Colon (tissue), 2 donors: ENCODE measurements around the gene SUPT16H.
"Not testable (repeated sequence)": the region's sequence is repeated elsewhere in the genome, so short reads cannot be mapped to it uniquely, and the experiment has no call there.

Experiments
- FAIRE-seq: peaks from 2 replicates; lab custom pipeline; 2012; peaks lifted over from hg19 to GRCh38; lab: Jason Lieb, UNC
- donor health status: control.
- donor health status: control.

Gene SUPT16H

DNA sequence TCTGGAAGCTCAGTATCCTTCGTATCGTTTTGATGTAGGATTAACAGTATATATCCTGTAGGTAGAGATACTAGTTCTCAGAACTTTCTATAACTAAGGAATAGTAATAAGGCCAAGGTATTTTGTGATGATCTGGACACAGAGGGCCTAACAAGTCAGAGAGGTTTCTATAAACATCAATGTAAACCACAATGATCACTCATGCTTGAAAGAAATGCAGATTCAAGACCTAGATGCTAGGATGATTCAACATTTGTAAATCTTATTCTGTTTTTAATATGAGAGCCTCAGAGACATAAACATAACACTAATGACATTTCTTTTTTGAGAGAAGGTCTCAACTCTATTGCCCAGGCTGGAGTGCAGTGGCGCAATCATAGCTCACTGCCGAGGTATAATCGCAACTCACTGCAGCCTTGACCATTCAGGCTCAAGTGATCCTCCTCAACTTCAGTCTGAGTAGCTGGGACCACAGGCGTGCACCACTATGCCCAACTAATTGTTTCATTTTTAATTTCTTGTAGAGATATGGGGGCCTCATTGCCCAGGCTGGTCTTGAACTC is 16.2 kb downstream of the SUPT16H start:
- no peak for FAIRE-seq

- no peak for FAIRE-seq
These were observed 27.3 kb downstream of the SUPT16H start for GRCh38 chr14:21356511-21356910.

DNA sequence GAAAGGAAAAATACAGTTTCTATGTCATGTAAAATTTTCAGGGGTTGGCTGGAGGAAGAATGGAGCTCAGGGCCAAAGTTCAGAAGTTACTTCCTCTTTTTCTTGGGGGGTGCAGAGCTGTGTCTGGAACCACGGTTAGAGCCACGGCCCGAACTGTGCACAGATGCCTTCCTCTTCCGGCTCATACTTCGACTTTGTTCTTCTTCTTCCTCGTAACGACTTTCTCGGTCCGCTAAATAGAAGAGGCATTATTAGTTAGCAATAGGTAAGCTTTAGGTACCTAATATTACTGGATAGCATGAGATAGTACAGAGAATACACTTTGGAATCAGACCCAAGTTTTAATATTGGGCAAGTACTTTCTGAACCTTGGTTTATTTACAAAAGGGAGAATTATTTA is 31.2 kb downstream of the SUPT16H start:
- no peak for FAIRE-seq

- FAIRE-seq: no peak
These were observed 33.3 kb downstream of the SUPT16H start for GRCh38 chr14:21350539-21350938.

- FAIRE-seq: no peak
These were observed 36.6 kb downstream of the SUPT16H start for GRCh38 chr14:21347201-21347600.

DNA sequence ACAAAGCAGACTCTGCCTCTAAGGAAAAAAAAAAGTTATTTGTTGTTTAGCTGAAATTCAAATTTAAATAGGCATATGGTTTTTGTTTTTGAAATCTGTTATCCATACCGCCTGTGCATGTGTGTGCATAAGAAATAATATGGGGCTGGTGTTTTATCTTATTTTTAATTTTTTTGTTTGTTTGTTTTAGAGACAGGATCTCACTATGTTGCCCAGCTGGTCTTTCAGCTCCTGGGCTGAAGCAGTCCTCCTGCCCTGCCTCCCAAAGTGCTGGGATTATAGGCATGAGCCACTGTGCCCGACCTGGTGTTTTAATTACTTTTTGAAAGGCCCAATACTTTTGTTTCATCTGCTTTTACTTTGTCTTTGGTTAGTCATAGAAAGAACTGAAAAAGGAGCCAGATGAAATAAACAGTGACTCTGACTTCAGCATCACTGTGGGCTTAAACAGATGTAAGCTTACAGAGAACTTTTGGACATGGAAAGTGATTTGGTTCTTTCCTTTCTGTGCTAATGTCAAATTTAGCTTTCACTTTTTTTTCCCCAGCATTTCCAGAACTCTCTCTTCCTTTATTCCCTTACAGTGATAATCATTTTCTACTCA is 37.2 kb downstream of the SUPT16H start:
- FAIRE-seq: no peak

- no peak for FAIRE-seq
These were observed 40.6 kb downstream of the SUPT16H start for GRCh38 chr14:21343035-21343794.

DNA sequence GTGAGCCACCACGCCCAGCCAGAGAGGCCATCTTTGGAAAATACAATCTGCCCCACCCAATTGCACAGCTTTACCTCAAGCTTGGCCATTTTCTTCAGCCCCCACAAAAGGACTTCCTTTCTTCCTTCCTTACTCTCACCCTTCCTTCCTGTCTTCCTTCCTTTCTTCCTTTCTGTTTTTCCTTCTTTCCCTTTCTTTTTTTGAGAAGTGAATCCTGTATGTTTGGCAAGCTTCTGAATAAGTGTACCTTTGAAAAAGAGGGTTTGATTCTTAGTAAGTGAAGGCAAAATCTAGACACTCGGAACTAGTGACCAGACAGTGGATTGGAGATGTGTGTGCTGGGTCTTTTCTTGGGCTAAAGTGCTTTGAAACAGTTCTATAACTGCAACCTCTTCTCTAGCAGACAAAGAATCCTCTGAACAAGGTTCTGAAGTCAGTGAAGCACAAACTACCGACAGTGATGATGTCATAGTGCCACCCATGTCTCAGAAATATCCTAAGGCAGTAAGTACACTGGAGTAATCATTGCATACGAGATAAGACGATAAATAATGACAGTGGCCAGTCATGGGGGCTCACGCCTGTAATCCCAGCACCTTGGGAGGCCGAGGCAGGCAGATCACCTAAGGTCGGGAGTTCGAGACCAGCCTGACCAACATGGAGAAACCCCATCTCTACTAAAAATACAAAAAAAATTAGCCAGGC is 49.5 kb downstream of the SUPT16H start:
- FAIRE-seq: no peak

DNA sequence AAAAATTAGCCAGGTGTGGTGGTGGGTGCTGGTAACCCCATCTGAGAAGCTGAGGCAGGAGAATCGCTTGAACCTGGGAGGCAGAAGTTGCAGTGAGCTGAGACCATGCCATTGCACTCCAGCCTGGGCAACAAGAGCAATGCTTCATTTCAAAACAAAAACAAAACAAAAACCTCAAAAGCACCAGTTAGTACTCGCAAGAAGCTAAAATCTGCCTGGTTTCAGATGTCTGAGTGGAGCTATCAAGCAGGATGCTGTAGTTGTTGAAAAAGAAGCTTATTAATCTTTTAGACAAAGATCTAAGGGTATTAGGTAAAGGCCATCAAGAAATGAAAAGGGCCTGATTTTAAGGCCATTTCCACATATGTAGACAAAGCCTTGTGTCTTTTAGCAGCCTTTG is 50.9 kb downstream of the SUPT16H start:
- no peak for FAIRE-seq

DNA sequence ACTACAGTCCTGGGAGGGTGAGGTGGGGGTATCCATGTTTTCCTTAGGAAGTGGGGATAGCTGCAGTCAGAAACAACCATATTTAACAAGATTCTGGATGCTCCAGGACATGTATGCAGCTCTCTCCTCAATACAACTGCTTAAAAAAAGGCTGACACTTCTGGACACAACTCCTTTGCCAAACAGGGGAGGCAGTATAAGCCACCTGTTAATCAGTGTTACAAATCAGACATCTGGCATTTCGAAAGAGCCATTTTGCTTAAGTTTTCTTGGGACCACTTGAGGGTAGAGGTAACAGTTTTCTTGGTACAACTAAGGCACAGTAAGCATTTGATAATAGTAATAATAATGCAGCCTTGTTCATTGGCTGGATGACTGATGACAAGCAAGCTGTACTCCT is 56.8 kb downstream of the SUPT16H start:
- FAIRE-seq: no peak

- no peak for FAIRE-seq
These were observed 61.1 kb downstream of the SUPT16H start for GRCh38 chr14:21322716-21323115.

DNA sequence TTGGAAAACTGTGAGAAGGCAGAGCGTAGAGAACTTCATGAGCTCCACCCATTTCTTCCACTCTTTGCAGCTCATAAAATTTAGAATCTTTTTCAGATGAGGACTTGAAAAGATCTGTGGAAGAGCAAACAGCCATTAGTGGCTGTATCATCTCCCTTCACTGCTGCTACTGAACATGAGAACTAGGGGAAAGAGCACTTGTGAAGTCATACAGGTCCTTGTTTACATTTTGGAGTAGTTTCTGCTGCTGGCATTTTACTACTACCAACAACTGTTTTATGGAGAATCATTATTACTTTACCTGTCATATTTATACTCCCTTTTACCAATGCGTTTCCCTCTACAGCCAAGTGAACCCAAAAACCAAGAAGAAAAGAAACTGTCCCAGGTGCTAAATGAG is 62.9 kb downstream of the SUPT16H start:
- no peak for FAIRE-seq

DNA sequence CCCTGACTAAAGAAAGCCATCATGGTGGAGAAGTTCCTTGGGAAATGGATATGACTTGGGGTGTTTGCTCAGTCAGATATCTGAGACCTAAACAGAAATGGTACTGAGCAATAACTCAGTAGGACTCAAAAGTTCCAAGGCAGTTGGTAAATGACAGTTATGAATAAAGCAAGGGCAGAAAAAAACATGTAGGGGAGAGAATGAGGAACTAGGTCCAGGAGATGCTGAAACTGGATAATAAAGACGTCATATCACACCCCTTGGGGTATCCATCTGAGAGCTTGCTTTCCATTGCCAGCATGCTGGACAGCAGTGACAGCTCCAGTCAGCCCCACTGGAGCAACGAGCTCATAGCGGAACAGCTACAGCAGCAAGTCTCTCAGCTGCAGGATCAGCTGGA is 66.4 kb downstream of the SUPT16H start:
- FAIRE-seq: no peak

- no peak for FAIRE-seq
These were observed 70.3 kb downstream of the SUPT16H start for GRCh38 chr14:21313512-21313911.

- no peak for FAIRE-seq
These were observed 72.2 kb downstream of the SUPT16H start for GRCh38 chr14:21311614-21312013.

GRCh38 chr14:21309956-21310355 is 73.9 kb downstream of the SUPT16H start:
- FAIRE-seq: no peak

DNA sequence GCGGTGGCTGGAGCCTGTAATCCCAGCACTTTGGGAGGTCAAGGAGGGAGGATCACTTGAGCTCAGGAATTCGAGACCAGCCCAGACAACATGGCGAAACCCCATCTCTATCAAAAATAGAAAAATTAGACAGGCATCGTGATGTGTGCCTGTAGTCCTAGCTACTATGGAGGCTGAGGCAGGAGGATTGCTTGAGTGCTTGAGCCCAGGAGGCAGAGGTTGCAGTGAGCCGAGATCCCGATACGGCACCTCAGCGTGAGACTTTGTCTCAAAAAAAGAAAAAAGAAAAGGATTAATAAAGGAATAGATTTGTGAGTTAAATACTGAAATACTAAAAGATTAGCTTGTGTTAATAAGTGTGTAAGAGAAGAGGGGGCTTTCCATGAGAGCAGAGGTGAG is 74.6 kb downstream of the SUPT16H start:
- no peak for FAIRE-seq

DNA sequence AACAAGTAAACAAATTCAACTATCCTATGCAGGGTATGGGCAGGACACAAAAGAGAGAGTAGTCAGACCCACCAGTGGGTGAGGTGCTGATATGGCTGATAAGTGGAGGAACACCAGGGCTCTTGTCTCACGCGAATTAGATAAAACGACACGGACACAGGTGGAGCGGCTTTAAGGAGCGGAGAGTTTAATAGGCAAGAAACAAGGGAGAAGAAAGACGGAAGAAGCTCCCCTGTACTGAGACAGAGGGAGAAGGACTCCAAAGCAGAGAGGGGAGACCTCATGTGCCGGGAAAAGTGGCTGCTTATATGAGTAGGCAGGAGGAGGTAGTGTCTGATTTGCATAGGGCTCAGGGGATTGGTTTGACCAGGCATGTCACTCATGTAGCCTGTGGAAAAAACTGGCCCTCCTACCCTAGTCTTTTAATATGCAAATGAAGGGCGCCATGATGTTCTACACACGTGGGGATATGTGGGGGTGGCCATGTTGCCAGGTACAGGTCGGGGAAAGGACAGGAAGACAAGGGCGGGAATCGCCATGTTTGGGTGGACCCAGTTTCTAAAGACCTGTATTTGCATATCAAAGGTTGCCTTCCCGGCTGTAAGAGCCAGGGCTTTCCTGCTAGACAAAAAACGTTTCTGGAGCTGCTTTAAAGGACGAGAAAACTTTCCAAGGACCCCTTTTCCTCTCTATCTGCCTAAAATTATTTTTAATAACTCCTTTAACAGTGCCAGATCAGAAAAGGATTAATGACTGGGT is 75.2 kb downstream of the SUPT16H start:
- FAIRE-seq: peak; percentile 94

GRCh38 chr14:21308132-21308478 is 75.7 kb downstream of the SUPT16H start:
- no peak for FAIRE-seq

- no peak for FAIRE-seq
These were observed 76.2 kb downstream of the SUPT16H start for GRCh38 chr14:21307637-21308036.

- not testable (repeated sequence) for FAIRE-seq
These were observed 81.0 kb downstream of the SUPT16H start for GRCh38 chr14:21302836-21303140.

GRCh38 chr14:21302013-21302835 is 81.6 kb downstream of the SUPT16H start:
- no peak for FAIRE-seq
